Measurements from ENCODE around the gene CASP6. TPM values are rescaled to one million over a fixed set of nuclear protein-coding genes. Genes with fewer than 3 reads are reported as not detected.

Gene CASP6
- total and polyA plus RNA-seq, 5 donors = 6.5 to 13.4 (median 9.6) TPM

DNA sequence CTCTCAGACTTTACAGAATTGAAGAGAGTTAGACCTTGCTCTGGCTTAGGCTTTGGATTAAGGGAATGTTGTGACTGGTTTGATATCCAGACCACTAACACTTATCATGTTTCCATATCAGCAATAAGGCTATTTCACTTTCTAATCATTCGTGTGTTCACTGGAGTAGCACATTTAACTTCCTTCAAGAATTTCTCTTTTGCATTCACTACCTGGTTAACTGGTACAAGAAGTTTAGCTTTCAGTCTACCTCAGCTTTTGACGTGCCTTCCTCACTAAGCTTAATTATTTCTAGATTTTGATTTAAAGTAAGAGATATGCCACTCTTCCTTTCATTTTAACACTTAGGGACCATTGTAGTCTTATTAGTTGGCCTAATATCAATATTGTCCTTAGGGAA, 62.6 kb downstream of the CASP6 start:
- H3K4me3 ChIP-seq (ENCODE audit: low read length) = no peak overlapping the region

More for the DNA sequence above, 62.6 kb downstream of the CASP6 start:
- DNase-seq = no peak
- WGBS = 88% methylated on average over 2 of the region's 2 CpGs
- H3K27ac ChIP-seq (ENCODE audit: low read length) = no peak overlapping the region
- intact Hi-C loops (cut with DNase I) = no loop called here
- ATAC-seq = no peak
- no peaks in the 10 kb centered on the region for H3K9me3 ChIP-seq (ENCODE audit: control insufficient read depth, low read length)
- H3K4me1 ChIP-seq (ENCODE audit: control insufficient read depth, insufficient read depth, low read length) = peaks cover 3% of the 10 kb centered on the region
- no peaks in the 10 kb centered on the region for H3K27me3 ChIP-seq (ENCODE audit: control insufficient read depth, insufficient read depth)

Other genes with a start within 250 kb of the CASP6 start
- 10 to 100 TPM; 10.8 to 25.3 (median 18.5) TPM for gene MCUB, start 143.2 kb downstream of the CASP6 start, total RNA-seq
- 14.8 TPM for gene MCUB, start 143.2 kb downstream of the CASP6 start, polyA plus RNA-seq
- 10 to 100 TPM; 57.1 to 85.0 (median 62.6) TPM for gene PLA2G12A, start 26.6 kb upstream of the CASP6 start, total RNA-seq
- 50.1 TPM for gene PLA2G12A, start 26.6 kb upstream of the CASP6 start, polyA plus RNA-seq
- 10 to 100 TPM; 14.8 to 19.5 (median 18.5) TPM for gene CFI, start 98.6 kb upstream of the CASP6 start, total RNA-seq
- 15.0 TPM for gene CFI, start 98.6 kb upstream of the CASP6 start, polyA plus RNA-seq
- gene GAR1, start 112.3 kb upstream of the CASP6 start, total RNA-seq = 10 to 100 TPM in 2 of 4 donors, 1 to 10 TPM in 2; 6.5 to 10.1 (median 8.7) TPM
- 13.6 TPM for gene GAR1, start 112.3 kb upstream of the CASP6 start, polyA plus RNA-seq
- under 1 TPM in 2 of 4 donors, not detected in 2; 0.21 to 0.23 TPM for gene RRH, start 124.5 kb upstream of the CASP6 start, total RNA-seq
- not detected for gene RRH, start 124.5 kb upstream of the CASP6 start, polyA plus RNA-seq
- under 1 TPM; 0.06 to 0.14 (median 0.10) TPM for gene LRIT3, start 144.7 kb upstream of the CASP6 start, total RNA-seq
- 0.07 TPM for gene LRIT3, start 144.7 kb upstream of the CASP6 start, polyA plus RNA-seq
- gene EGF, start 209.4 kb upstream of the CASP6 start, total RNA-seq = 10 to 100 TPM in 3 of 4 donors, 1 to 10 TPM in 1; 8.8 to 17.8 (median 13.6) TPM
- gene EGF, start 209.4 kb upstream of the CASP6 start, polyA plus RNA-seq = 5.3 TPM